NCI-H1436 treated with DMSO at 0.1 percent for 48 hours (cell line): ENCODE results near the gene CISD2.
"Not testable (repeated sequence)": the region's sequence is repeated elsewhere in the genome, so short reads cannot be mapped to it uniquely, and the experiment has no call there.

Source experiments
- DNase-seq: peaks from one replicate; lab custom pipeline; 2025; lab: John Stamatoyannopoulos, UW

CISD2 gene

GRCh38 chr4:102919697-102920096 lies 50.9 kb downstream of the CISD2 start:
- DNase-seq, result not testable (repeated sequence)

GRCh38 chr4:102935716-102936115 lies 66.9 kb downstream of the CISD2 start:
- DNase-seq, result no peak

GRCh38 chr4:102938063-102938462 lies 69.3 kb downstream of the CISD2 start:
- DNase-seq, result not testable (repeated sequence)
